Measurements from ENCODE around the gene YTHDF1.

YTHDF1 gene

GRCh38 chr20:63257629-63258028 is 41.7 kb upstream of the YTHDF1 start:
- TF ChIP-seq ZFP30 (CRISPR knock-in tag; IDR thresholded peaks at IDR 0.05) (no peak), TOX (CRISPR knock-in tag; IDR thresholded peaks at IDR 0.05; ENCODE audit: borderline replicate concordance) (no peak)
- ATAC-seq: no peak

GRCh38 chr20:63256954-63257353 is 41.0 kb upstream of the YTHDF1 start:
- TF ChIP-seq ZC3H10 (CRISPR knock-in tag; IDR thresholded peaks at IDR 0.05) (no peak), ZNF70 (CRISPR knock-in tag; IDR thresholded peaks at IDR 0.05) (no peak), TCF4 (CRISPR knock-in tag; IDR thresholded peaks at IDR 0.05; ENCODE audit: borderline replicate concordance) (no peak), ISL1 (CRISPR knock-in tag; IDR thresholded peaks at IDR 0.05) (no peak), CREB5 (CRISPR knock-in tag; IDR thresholded peaks at IDR 0.05; ENCODE audit: low read depth) (no peak), OSR1 (CRISPR knock-in tag; IDR thresholded peaks at IDR 0.05) (no peak), ZNF8 (CRISPR knock-in tag; IDR thresholded peaks at IDR 0.05) (no peak), PPARA (CRISPR knock-in tag; IDR thresholded peaks at IDR 0.05; ENCODE audit: borderline replicate concordance) (no peak), CSDC2 (CRISPR knock-in tag; IDR thresholded peaks at IDR 0.05) (no peak), RARB (CRISPR knock-in tag; IDR thresholded peaks at IDR 0.05) (no peak)
- TF ChIP-seq, protein P1, sequence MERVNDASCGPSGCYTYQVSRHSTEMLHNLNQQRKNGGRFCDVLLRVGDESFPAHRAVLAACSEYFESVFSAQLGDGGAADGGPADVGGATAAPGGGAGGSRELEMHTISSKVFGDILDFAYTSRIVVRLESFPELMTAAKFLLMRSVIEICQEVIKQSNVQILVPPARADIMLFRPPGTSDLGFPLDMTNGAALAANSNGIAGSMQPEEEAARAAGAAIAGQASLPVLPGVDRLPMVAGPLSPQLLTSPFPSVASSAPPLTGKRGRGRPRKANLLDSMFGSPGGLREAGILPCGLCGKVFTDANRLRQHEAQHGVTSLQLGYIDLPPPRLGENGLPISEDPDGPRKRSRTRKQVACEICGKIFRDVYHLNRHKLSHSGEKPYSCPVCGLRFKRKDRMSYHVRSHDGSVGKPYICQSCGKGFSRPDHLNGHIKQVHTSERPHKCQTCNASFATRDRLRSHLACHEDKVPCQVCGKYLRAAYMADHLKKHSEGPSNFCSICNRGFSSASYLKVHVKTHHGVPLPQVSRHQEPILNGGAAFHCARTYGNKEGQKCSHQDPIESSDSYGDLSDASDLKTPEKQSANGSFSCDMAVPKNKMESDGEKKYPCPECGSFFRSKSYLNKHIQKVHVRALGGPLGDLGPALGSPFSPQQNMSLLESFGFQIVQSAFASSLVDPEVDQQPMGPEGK (CRISPR knock-in tag; IDR thresholded peaks at IDR 0.05; ENCODE audit: borderline replicate concordance): no peak
- ATAC-seq: no peak

- no peak for ATAC-seq
- TF ChIP-seq ARNTL (CRISPR knock-in tag; IDR thresholded peaks at IDR 0.05; ENCODE audit: borderline replicate concordance, low read depth): no peak
- no peak for TF ChIP-seq ZNF70 (CRISPR knock-in tag; IDR thresholded peaks at IDR 0.05)
- no peak for TF ChIP-seq BACH2 (CRISPR knock-in tag; IDR thresholded peaks at IDR 0.05; ENCODE audit: borderline replicate concordance)
- TF ChIP-seq CREB5 (CRISPR knock-in tag; IDR thresholded peaks at IDR 0.05; ENCODE audit: low read depth): no peak
- TF ChIP-seq SNAI2 (CRISPR knock-in tag; IDR thresholded peaks at IDR 0.05): no peak
- no peak for TF ChIP-seq ISL1 (CRISPR knock-in tag; IDR thresholded peaks at IDR 0.05)
- no peak for TF ChIP-seq CSRNP3 (CRISPR knock-in tag; IDR thresholded peaks at IDR 0.05)
- TF ChIP-seq ESRRG (CRISPR knock-in tag; IDR thresholded peaks at IDR 0.05): no peak
- TF ChIP-seq PPARA (CRISPR knock-in tag; IDR thresholded peaks at IDR 0.05; ENCODE audit: borderline replicate concordance): no peak
- no peak for TF ChIP-seq GLIS3 (CRISPR knock-in tag; IDR thresholded peaks at IDR 0.05)
Measured at GRCh38 chr20:63255931-63256704, 40.2 kb upstream of the YTHDF1 start.

- no peak for ATAC-seq
- TF ChIP-seq ESRRG (CRISPR knock-in tag; IDR thresholded peaks at IDR 0.05) (no peak), OSR1 (CRISPR knock-in tag; IDR thresholded peaks at IDR 0.05) (no peak), TOX (CRISPR knock-in tag; IDR thresholded peaks at IDR 0.05; ENCODE audit: borderline replicate concordance) (no peak), ZC3H10 (CRISPR knock-in tag; IDR thresholded peaks at IDR 0.05) (no peak), PPARA (CRISPR knock-in tag; IDR thresholded peaks at IDR 0.05; ENCODE audit: borderline replicate concordance) (no peak), TCF4 (CRISPR knock-in tag; IDR thresholded peaks at IDR 0.05; ENCODE audit: borderline replicate concordance) (no peak), CSDC2 (CRISPR knock-in tag; IDR thresholded peaks at IDR 0.05) (no peak), GLIS3 (CRISPR knock-in tag; IDR thresholded peaks at IDR 0.05) (no peak), CREB5 (CRISPR knock-in tag; IDR thresholded peaks at IDR 0.05; ENCODE audit: low read depth) (no peak), CSRNP3 (CRISPR knock-in tag; IDR thresholded peaks at IDR 0.05) (no peak), ZFP30 (CRISPR knock-in tag; IDR thresholded peaks at IDR 0.05) (no peak), ZFP3 (CRISPR knock-in tag; IDR thresholded peaks at IDR 0.05) (no peak)
- TF ChIP-seq, protein P1 (CRISPR knock-in tag; IDR thresholded peaks at IDR 0.05; ENCODE audit: borderline replicate concordance): no peak
Measured at GRCh38 chr20:63254606-63255384, 38.9 kb upstream of the YTHDF1 start.
